Naive thymus-derived CD8-positive, alpha-beta T cell (primary cell): ENCODE data around the gene ABCA9. TPM values are rescaled to one million over a fixed set of nuclear protein-coding genes. Genes with fewer than 3 reads are reported as not detected.
"Not testable (repeated sequence)": the region's sequence is repeated elsewhere in the genome, so short reads cannot be mapped to it uniquely, and the experiment has no call there.

Source experiments
- ATAC-seq, 2 donors: fragments of 150-1000 bp; cut with Tn5 transposase in 1 of 2; sonication (Bioruptor Pico), chemical (Tn5 transposase) in 1 of 2; 1 replicate in 1 of 2; 2 replicates in 1 of 2; pipeline ENCODE4 v1.10.0; 2021; ENCODE audit warnings: mild to moderate bottlenecking in 2 of 2, moderate library complexity in 2 of 2
- POLR2A ChIA-PET: fragments of 350-600 bp; sonication (Branson Sonifier 250); formaldehyde crosslinking; loops from one replicate; lab custom pipeline; 2021; ENCODE audit warnings: antibody characterized with exemption; lab: Charles Lee
- DNase-seq, 10 donors: peaks; one replicate each; pipeline versions ENCODE4 v3.0.0 to v3.0.0-alpha.2; 2020 to 2022
- H3K27ac Mint-ChIP-seq, 10 donors: one replicate each; pipeline ENCODE4 v1.8.0; 2020 to 2022; ENCODE audit warnings: mild to moderate bottlenecking in 10 of 10, mixed read lengths in 10 of 10, moderate library complexity in 4 of 10, inconsistent platforms in 1 of 10
- H3K27me3 Mint-ChIP-seq, 5 donors: one replicate each; pipeline ENCODE4 v1.8.0; 2021 to 2022; ENCODE audit warnings: mixed read lengths in 5 of 5
- H3K36me3 Mint-ChIP-seq, 3 donors: one replicate each; pipeline ENCODE4 v1.8.0; 2020 to 2022; ENCODE audit warnings: mixed read lengths in 3 of 3, mild to moderate bottlenecking in 2 of 3, inconsistent platforms in 1 of 3
- H3K4me1 Mint-ChIP-seq, 4 donors: one replicate each; pipeline ENCODE4 v1.8.0; 2021 to 2022; ENCODE audit warnings: mixed read lengths in 4 of 4
- H3K4me3 Mint-ChIP-seq, 10 donors: one replicate each; pipeline ENCODE4 v1.8.0; 2020 to 2022; ENCODE audit warnings: mild to moderate bottlenecking in 10 of 10, mixed read lengths in 10 of 10, moderate library complexity in 6 of 10, inconsistent platforms in 1 of 10
- H3K9me3 Mint-ChIP-seq, 9 donors: one replicate each; pipeline ENCODE4 v1.8.0; 2020 to 2022; ENCODE audit warnings: mixed read lengths in 9 of 9, mild to moderate bottlenecking in 3 of 9, inconsistent platforms in 1 of 9, moderate library complexity in 1 of 9
- polyA plus RNA-seq, 3 donors: library from polyadenylated mRNA; unstranded; fragments of 300-500 nt; fragmentation: Illumina TruSeq; gene quantifications; one replicate each; pipeline ENCODE4 v1.2.3, GENCODE V29; 2021
- total RNA-seq, 8 experiments: library from RNA in 2 of 8; stranded (reverse) in 2 of 8; gene quantifications; one replicate each; pipeline ENCODE4 v1.2.3 and lab custom pipeline; 2021 to 2026

The ABCA9 gene
- total and polyA plus RNA-seq, 5 experiments from 2014 or later: 0.08 to 0.30 TPM; not detected in 3

DNA sequence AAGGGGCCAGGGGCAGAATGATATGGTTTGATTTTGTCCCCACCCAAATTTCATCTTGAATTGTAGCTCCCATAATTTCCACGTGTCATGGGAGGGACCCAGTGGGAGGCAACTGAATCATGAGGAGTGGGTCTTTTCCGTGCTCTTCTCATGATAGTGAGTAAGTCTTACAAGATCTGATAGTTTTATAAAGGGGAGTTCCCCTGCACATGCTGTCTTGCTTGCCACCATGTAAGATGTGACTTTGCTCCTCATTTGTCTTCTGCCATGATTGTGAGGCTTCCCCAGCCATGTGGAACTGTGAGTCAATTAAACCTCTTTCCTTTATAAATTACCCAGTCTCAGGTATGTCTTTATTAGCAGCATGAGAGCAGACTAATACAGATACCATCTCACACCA, 101.6 kb downstream of the ABCA9 start:
- H3K4me3 Mint-ChIP-seq, H3K27ac Mint-ChIP-seq, POLR2A ChIA-PET, H3K36me3 Mint-ChIP-seq, H3K9me3 Mint-ChIP-seq, ATAC-seq, H3K27me3 Mint-ChIP-seq, DNase-seq, H3K4me1 Mint-ChIP-seq: not testable (repeated sequence)

DNA sequence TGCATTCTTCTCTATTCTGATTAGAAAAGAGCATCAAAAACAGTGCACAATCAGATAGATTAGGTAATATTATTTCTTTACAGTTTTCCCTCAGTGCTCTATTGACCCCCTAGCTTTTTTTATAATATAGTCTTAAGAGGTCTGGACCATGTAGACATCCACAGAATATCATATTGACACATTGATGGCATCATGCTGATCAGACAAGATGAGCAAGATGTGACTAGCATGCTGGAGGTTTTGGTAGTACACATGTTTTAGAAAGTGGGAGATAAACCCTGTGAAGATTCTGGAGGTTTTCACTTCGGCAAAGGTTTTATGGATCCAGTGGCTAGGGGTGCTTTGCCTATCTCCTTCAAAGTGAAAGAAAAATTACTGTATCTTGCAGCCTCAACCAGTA, 102.8 kb downstream of the ABCA9 start:
- no peak for ATAC-seq
- POLR2A ChIA-PET: no interaction called here
- Mint-ChIP-seq H3K4me1 (no peaks in the 10 kb centered on the region), H3K36me3 (peaks cover 0 to 5% (median 3%) of the 10 kb centered on the region in 3 donors), H3K27me3 (peaks cover 0 to 11% (median 5%) of the 10 kb centered on the region in 5 donors), H3K9me3 (peaks cover 0 to 6% (median 0%) of the 10 kb centered on the region in 9 donors), H3K4me3 (no peak overlapping the region), H3K27ac (no peak overlapping the region)
- DNase-seq: no peak

DNA sequence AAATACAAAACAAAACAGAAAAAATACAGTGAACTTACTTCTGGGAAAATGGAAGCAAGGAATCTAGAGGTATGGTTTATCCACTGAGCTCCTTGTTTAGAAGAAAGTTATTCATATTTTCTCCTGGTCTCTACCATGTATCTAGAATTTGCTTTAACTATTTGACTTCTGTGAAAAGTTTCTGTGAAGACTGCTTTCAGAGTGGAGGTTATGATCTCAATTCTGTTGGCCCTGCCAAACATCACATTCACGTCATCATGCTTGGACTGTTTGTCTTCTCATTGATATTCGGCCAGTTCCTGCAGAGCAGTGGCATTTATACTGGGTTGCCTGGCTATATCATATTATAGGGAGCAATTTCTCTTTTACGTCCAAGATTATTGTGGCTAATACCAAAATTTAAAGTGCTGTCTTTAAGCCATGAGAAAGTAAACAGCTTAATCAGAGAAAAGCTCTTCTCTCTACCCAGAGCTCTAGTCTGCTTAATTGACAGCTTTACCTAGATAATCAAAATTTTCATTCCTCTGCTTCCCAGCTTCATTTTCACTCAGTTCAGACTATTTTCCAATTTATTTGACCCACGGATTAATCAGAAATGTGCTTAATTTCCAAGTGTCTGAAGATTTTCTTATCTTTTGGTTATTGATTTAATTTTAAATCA, 105.4 kb downstream of the ABCA9 start, which contains the start of gene ABCA8:
Gene ABCA8, minus strand, starts transcription at position 212 of the 661 bp plus-strand sequence. CDS start 13,358 bp downstream, outside the sequence.
- H3K9me3 Mint-ChIP-seq: peaks cover 0 to 6% (median 0%) of the 10 kb centered on the region in 9 donors
- POLR2A ChIA-PET: no interaction called here

DNA sequence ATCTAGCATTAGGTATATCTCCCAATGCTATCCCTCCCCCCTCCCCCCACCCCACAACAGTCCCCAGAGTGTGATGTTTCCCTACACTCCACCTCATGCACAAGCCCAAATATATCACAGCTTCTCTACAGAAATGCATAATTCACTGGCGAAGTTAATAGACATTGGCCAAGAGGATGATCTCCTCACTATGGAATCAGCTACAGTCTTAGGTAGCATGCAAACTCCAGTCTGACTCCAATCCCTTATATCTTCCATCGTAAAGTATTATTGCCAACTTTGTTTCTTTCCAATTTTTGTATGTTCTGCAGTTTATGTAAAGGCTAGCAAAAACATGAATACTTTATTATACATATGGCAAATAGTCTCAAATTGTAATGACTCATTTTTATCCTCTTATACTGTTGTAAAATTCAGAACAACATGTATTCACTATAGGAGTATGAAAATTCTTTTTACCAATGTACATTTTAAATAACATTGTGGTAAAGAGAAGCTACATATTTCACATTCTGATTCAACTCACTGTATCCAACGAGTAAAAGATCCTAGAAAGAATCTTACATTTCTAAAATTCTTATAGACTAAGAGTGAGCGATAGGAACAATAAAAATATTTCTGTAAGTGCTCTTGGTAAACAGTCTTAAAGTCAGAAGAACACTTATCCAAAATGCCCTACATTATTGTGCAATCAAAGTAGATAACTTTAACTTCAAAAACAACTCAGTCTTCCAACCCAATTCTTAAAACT, 106.4 kb downstream of the ABCA9 start:
- ATAC-seq: no peak
- Mint-ChIP-seq H3K4me1 (no peaks in the 10 kb centered on the region), H3K36me3 (peaks cover 0 to 4% (median 2%) of the 10 kb centered on the region in 3 donors), H3K27ac (no peak overlapping the region), H3K4me3 (no peak overlapping the region), H3K9me3 (peaks cover 0 to 5% (median 0%) of the 10 kb centered on the region in 9 donors), H3K27me3 (peaks cover 0 to 12% (median 5%) of the 10 kb centered on the region in 5 donors)
- POLR2A ChIA-PET: no interaction called here
- no peak for DNase-seq

More for the DNA sequence above, 105.4 kb downstream of the ABCA9 start, which contains the start of gene ABCA8:
- H3K36me3 Mint-ChIP-seq: peaks cover 0 to 5% (median 3%) of the 10 kb centered on the region in 3 donors
- H3K4me1 Mint-ChIP-seq: no peaks in the 10 kb centered on the region
- H3K27me3 Mint-ChIP-seq: peaks cover 0 to 12% (median 5%) of the 10 kb centered on the region in 5 donors
- H3K4me3 Mint-ChIP-seq: no peak within 1 kb of the TSS
- no peak within 1 kb of the TSS for H3K27ac Mint-ChIP-seq
- no peak for ATAC-seq
- no peak for DNase-seq

DNA sequence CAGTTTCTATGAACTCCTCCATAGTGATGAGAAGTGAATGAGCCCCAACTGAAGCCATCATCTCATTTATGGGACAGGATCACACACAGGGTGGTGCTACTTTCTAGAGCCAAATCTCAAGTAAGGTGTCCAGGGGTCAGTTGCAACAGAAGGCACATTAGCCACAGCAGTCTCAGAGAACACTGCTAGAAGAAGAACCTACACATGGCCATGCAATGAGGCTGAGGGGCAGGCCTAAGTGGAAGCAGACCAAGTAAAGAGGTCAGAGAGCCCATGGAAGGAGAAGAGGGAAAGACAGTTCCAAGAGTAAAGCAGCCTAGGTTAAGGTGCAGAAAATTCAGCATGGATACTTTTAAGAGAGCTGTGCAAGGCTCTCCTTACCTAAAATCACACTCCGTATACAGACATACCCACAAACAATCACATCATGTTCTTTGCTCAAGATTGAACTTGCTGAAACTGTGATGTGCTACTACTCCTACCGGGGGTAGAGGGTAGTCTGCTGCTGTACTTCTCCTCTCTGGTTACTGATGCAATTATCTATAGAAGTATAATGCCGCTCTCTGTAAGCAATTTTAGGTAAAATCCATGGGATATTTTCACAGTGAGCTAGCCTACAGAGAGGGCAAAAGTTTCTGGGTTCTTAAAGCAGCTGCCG, 107.3 kb downstream of the ABCA9 start:
- no peaks in the 10 kb centered on the region for H3K9me3 Mint-ChIP-seq
- H3K36me3 Mint-ChIP-seq: no peaks in the 10 kb centered on the region
- H3K27ac Mint-ChIP-seq: no peak overlapping the region
- ATAC-seq (no peak), DNase-seq (no peak)
- POLR2A ChIA-PET: no interaction called here
- H3K27me3 Mint-ChIP-seq: peaks cover 0 to 12% (median 5%) of the 10 kb centered on the region in 5 donors
- H3K4me3 Mint-ChIP-seq: no peak overlapping the region
- H3K4me1 Mint-ChIP-seq: no peaks in the 10 kb centered on the region

DNA sequence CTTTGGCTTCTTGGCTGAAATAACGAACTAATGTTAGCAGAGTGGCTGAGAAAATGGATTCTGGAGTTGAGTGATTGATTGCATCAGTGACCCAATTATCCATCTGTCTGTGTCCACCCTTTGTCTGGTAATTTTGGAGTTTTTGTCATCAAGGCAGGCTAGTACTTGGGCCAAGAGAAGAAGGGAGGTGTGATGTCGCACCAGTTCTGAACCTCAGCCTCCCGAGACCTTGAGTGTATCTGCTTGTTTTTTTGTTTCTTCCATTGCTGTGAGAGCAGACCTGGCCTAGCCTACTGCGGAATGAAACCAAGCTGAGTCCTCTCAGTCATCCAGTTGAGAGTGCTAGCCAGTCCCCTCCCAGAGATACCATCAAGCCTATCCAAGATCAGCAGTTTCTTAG, 110.0 kb downstream of the ABCA9 start:
- ATAC-seq: no peak

DNA sequence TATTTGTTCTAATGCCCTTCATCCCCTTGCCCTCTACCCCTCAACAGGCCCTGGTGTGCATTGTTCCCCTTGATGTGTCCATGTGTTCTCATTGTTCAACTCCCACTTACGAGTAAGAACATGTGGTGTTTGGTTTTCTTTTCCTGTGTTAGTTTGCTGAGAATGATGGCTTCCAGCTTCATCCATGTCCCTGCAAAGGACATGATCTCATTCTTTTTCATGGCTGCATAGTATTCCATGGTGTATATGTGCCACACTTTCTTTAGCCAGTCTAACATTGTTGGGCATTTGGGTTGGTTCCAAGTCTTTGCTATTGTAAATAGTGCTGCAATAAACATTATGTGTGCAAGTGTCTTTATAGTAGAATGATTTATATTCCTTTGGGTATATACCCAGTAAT, 112.9 kb downstream of the ABCA9 start:
- H3K4me3 Mint-ChIP-seq, H3K27me3 Mint-ChIP-seq, ATAC-seq, H3K9me3 Mint-ChIP-seq, H3K27ac Mint-ChIP-seq, H3K4me1 Mint-ChIP-seq, H3K36me3 Mint-ChIP-seq, DNase-seq, POLR2A ChIA-PET: not testable (repeated sequence)

More for the DNA sequence above, 110.0 kb downstream of the ABCA9 start:
- H3K27ac Mint-ChIP-seq: no peak overlapping the region
- no peak for DNase-seq
- H3K9me3 Mint-ChIP-seq: peaks cover 0 to 2% (median 0%) of the 10 kb centered on the region in 9 donors
- H3K4me3 Mint-ChIP-seq: no peak overlapping the region
- H3K4me1 Mint-ChIP-seq: no peaks in the 10 kb centered on the region
- POLR2A ChIA-PET: no interaction called here
- H3K27me3 Mint-ChIP-seq: peaks cover 0 to 12% (median 4%) of the 10 kb centered on the region in 5 donors
- H3K36me3 Mint-ChIP-seq: no peaks in the 10 kb centered on the region

DNA sequence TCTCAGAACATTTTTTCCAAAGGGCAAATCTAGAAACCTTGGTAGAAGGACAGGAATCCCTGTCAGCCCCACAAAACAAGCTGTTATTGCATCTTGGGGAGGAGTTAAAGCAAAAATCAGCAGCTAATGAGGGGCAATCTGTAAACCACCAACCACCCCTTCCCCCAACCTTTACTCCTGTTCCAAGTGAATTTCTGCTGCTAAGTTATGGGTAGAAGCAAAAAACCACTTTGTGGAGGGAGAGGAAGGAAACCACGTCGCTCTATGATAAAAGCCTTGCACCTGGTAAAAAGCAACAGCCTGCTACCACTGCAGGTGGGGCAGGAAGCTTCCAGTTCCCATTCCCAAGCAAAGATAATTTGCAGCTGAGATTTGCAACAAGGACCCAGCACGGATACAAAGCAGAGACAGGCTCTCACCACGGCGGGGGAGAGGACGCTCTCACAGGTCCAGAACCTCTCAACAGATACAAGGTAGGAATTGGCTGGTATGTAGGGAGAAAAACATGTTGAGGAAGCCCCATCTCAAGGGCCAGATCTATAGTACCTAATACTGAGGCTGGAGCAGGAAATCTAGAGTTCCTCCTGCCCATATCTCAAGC, 116.2 kb downstream of the ABCA9 start:
- ATAC-seq (no peak), DNase-seq (no peak)
- Mint-ChIP-seq H3K4me1 (no peaks in the 10 kb centered on the region), H3K27ac (no peak overlapping the region), H3K27me3 (peaks cover 0 to 5% (median 2%) of the 10 kb centered on the region in 5 donors), H3K4me3 (no peak overlapping the region), H3K9me3 (peaks cover 0 to 2% (median 0%) of the 10 kb centered on the region in 9 donors), H3K36me3 (no peaks in the 10 kb centered on the region)
- POLR2A ChIA-PET: no interaction called here

DNA sequence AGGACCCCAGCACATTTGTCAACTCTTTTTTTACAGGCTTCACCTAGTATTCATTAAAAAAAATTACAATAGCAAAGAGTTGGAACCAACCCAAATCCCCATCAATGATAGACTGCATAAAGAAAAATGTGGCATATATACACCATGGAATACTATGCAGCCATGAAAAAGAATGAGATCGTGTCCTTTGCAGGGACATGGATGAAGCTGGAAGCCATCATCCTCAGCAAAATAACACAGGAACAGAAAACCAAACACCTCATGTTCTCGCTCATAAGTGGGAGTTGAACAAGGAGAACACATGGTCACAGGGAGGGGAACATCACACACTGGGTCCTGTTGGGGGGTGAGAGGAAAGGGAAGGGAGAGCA, 116.9 kb downstream of the ABCA9 start:
- H3K9me3 Mint-ChIP-seq, H3K4me3 Mint-ChIP-seq, DNase-seq, H3K27ac Mint-ChIP-seq, H3K27me3 Mint-ChIP-seq, H3K36me3 Mint-ChIP-seq, ATAC-seq, H3K4me1 Mint-ChIP-seq, POLR2A ChIA-PET: not testable (repeated sequence)

DNA sequence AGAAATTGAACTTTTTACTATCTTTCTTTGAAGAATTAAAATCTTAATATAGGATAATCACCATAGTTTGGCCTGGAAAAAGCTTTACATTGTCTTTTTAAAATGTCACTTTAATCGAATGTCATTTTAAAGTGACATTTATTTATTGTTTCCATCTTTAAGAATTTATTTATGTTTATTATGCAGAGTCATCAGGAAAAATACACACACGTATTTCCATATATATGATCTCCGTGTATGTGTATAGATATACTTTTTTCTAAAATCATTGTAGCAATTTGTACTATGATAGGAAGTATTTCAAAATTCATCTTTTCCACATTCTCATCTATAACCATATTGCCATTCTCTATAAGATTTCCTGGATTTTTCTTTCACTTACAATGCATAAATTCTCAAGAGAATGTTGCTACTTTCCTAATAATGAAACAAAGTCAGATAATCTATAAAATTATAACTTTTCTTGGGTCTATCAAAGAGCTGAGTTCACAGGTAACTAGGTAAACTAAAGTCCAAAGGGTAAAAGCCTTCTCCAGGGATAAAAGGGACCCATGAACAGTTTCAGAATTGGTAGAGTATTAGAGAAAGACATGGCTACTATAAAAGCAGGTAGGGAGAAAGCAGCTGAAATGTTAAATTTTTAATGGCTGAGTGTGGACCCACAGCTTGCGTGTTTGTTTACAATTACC, 117.5 kb downstream of the ABCA9 start:
- DNase-seq (no peak), ATAC-seq (no peak)
- peaks cover 0 to 2% (median 0%) of the 10 kb centered on the region in 9 donors for H3K9me3 Mint-ChIP-seq
- no peak overlapping the region for H3K27ac Mint-ChIP-seq
- H3K4me1 Mint-ChIP-seq: no peaks in the 10 kb centered on the region
- POLR2A ChIA-PET: no interaction called here
- H3K4me3 Mint-ChIP-seq: no peak overlapping the region
- H3K36me3 Mint-ChIP-seq: no peaks in the 10 kb centered on the region
- peaks cover 0 to 7% (median 2%) of the 10 kb centered on the region in 5 donors for H3K27me3 Mint-ChIP-seq

DNA sequence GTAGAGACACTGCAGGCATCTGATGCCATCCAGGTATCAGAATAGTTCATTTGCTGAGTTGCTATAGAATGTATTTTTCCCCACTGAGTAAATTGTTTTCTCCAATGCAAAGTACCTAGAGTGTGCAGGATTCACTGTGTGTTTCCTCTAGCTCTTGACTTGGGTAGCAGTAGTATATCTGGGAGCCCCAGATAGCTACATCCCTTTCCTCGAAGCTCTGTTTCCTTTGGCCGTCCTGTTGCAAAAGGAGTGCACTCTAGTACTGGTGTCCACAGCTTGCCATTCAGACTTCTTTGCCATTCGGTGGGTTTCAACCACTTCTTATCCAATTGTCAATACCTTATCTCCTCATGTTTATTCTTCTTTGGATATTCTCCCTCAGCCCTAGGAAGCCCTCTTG, 118.3 kb downstream of the ABCA9 start:
- Mint-ChIP-seq H3K27ac (no peak overlapping the region), H3K4me1 (no peaks in the 10 kb centered on the region), H3K9me3 (peaks cover 0 to 2% (median 0%) of the 10 kb centered on the region in 9 donors), H3K27me3 (peaks cover 0 to 7% (median 2%) of the 10 kb centered on the region in 5 donors), H3K4me3 (no peak overlapping the region), H3K36me3 (no peaks in the 10 kb centered on the region)
- no peak for ATAC-seq
- no peak for DNase-seq
- POLR2A ChIA-PET: no interaction called here

DNA sequence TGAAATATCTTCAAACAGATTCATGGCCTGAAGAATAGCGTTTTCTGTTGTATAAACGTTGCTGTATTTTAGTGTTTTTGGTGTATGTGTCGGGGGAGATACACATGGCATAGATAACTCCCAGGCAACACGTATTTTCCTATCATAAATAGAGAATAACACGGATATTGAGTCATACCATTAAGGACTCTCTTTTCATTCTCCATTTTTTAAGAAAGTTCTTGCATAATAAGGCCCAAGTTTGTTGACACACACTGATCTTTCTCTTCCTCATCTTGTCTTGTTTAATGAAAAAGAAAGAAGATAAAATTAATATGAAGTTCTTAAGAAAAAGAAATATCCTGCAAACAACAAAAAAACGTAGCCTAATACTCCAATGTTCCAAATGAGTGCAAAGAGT, 119.0 kb downstream of the ABCA9 start:
- no peaks in the 10 kb centered on the region for H3K4me1 Mint-ChIP-seq
- no peak for DNase-seq
- POLR2A ChIA-PET: no interaction called here
- no peaks in the 10 kb centered on the region for H3K9me3 Mint-ChIP-seq
- no peak overlapping the region for H3K4me3 Mint-ChIP-seq
- no peaks in the 10 kb centered on the region for H3K36me3 Mint-ChIP-seq
- H3K27ac Mint-ChIP-seq: no peak overlapping the region
- ATAC-seq: no peak
- peaks cover 0 to 7% (median 2%) of the 10 kb centered on the region in 5 donors for H3K27me3 Mint-ChIP-seq
